HG03469 (cell line): ENCODE data around the gene FRZB.

ENCODE experiments used
- ATAC-seq: cut with Tn5 transposase; IDR thresholded peaks from one replicate; pipeline ENCODE4 v1.9.1; 2021; ENCODE audit warnings: mild to moderate bottlenecking, moderate library complexity, moderate number of reproducible peaks; ENCODE audit not compliant: unreplicated experiment

Gene FRZB

GRCh38 chr2:182804128-182804527 is 62.3 kb downstream of the FRZB start:
- ATAC-seq = no peak

- ATAC-seq = no peak
Observed at GRCh38 chr2:182798736-182799135, 67.7 kb downstream of the FRZB start.

GRCh38 chr2:182792441-182792840 is 74.0 kb downstream of the FRZB start:
- ATAC-seq = no peak

GRCh38 chr2:182784777-182785176 is 81.7 kb downstream of the FRZB start:
- ATAC-seq = no peak

- ATAC-seq = no peak
Observed at GRCh38 chr2:182784058-182784706, 82.3 kb downstream of the FRZB start.
